GM12892 (cell line): ENCODE measurements around the gene GOLT1A.

Source experiments
- POLR2A ChIP-seq: IDR thresholded peaks from 2 replicates; pipeline ENCODE4 v1.6.1; 2011; ENCODE audit warnings: low read depth, low read length, control low read depth
- POLR2AphosphoS5 ChIP-seq: IDR thresholded peaks from 2 replicates; pipeline ENCODE4 v1.6.1; 2011; ENCODE audit warnings: low read depth, low read length, control low read depth
- TAF1 ChIP-seq: IDR thresholded peaks from 2 replicates; pipeline ENCODE4 v1.6.1; 2011; ENCODE audit warnings: low read depth, mild to moderate bottlenecking, control low read depth, low read length, borderline replicate concordance

DNA sequence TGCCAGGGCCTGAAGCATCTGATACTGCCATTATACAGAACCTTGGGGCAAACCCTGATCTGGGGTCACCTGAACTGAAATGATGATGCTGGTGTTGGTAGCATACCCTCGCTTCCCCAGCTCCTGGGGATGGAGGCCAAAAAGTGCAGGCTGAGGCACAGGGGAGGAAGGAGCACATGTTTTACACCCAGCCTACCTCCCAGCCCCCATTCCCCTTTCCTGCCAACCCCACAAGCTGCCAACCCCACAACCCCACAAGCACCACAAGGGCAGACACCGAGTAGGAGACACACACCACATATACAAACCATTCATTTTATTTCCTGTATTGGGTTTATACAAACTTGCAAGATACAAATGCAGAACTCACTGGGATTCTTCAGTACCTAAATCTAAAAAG, 4.8 kb upstream of the GOLT1A start:
- TF ChIP-seq POLR2A (no peak), POLR2AphosphoS5 (no peak), TAF1 (no peak)
